IPS-11a (cell line): Measurements from ENCODE around the gene OSCP1.

ENCODE experiments used
- H3K4me3 ChIP-seq: one replicate; pipeline ENCODE4 v1.5.1; 2013; ENCODE audit warnings: low read depth, low read length, control low read depth

The OSCP1 gene

DNA sequence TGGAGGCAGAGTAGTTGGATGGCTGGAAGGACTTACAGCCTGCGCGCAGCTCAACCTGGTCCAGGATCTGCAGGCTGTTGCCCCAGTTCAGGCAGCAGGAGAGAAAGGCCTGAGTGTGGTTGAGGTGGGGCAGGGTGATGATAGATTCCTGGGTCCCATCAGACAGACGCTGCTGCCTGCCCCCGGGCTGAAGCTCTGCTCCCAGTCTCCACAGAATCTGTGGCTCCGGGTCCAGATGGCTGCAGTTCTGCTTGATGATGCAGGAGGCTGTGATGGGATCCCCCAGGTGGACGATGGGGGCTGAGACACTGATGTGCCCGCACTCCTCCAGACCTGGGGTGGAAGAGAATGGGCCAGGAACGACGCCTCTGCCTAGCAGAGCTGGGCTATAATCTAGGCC is 25.1 kb upstream of the OSCP1 start:
- H3K4me3 ChIP-seq, result no peak overlapping the region

- no peak overlapping the region for H3K4me3 ChIP-seq
These were observed 22.4 kb upstream of the OSCP1 start for GRCh38 chr1:36472656-36473055.

GRCh38 chr1:36471830-36472641 is 21.8 kb upstream of the OSCP1 start:
- no peak overlapping the region for H3K4me3 ChIP-seq

DNA sequence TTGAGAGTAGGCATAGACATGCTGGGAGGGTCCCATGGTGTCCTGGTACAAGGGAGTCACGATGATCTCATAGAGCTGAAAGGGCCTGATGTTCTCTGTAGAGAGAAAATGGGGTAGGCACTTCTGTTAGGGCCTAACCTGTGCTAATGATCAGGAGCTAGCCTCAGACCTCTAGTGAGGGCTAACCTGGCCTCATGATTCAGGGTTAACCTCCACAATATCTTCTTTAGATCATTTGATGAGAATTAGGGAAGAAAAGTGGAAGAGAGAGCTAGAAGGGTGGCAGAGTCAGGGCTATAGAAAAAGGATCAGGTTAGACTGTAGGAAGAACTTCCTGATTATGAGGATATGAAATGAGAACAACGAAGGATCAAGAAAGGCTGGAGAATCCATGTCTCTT is 18.9 kb upstream of the OSCP1 start:
- H3K4me3 ChIP-seq, result no peak overlapping the region

DNA sequence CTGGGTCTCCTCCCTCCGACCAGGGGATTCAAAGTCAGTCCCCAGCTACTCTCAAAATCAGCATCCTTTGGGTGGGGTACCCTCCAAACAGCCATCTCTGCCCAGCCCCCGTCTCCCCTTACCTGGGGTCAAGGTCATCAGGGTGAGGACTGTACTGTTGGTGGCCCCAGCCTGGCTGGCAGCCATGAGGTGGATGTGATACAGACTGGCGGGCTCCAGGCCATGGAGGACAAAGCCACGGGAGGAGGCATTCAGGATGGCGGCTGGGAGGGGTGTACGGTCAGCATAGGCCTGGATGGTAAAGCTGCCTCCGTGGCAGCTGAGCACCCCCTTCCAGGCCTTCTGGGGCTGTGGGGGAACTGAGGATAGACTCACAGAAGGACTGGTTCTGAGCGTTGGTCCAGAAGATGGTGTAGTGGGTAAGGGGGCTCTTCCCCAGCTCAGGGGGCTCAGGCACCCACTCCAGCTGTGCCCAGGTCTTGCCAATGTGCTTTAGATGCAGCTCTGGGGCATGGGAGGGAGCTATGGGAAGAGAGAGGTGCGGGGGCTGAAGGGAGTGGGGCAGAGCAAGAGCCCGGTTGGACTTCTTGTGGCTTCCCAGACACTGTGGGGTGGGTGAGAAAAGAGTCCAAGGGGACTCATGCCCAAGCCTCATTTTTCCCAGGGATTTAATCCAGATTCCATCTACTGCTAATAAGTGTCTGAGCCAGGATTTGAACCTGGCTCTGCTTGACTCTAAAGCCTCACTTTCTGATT is 17.6 kb upstream of the OSCP1 start:
- no peak overlapping the region for H3K4me3 ChIP-seq

DNA sequence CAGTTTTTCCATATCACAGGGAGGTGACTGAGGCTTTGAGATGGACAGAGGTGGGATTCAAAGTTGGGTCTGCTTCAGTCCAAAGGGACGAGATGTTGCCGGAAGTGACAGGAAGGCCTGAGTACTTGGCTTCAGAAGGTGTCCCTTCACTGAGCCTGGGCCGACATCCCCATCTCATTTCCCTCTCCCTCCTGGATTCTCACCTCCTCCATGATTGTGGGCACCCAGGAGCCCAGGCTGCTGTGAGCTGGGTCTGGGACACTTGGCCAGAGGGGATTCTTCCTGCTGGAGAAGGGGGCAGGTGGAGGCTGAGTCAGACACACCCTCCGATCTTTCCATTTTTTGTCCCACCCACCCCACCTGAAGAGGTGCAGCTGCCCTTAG is 16.8 kb upstream of the OSCP1 start:
- no peak overlapping the region for H3K4me3 ChIP-seq

- no peak overlapping the region for H3K4me3 ChIP-seq
These were observed 16.2 kb upstream of the OSCP1 start for GRCh38 chr1:36466370-36467026.

DNA sequence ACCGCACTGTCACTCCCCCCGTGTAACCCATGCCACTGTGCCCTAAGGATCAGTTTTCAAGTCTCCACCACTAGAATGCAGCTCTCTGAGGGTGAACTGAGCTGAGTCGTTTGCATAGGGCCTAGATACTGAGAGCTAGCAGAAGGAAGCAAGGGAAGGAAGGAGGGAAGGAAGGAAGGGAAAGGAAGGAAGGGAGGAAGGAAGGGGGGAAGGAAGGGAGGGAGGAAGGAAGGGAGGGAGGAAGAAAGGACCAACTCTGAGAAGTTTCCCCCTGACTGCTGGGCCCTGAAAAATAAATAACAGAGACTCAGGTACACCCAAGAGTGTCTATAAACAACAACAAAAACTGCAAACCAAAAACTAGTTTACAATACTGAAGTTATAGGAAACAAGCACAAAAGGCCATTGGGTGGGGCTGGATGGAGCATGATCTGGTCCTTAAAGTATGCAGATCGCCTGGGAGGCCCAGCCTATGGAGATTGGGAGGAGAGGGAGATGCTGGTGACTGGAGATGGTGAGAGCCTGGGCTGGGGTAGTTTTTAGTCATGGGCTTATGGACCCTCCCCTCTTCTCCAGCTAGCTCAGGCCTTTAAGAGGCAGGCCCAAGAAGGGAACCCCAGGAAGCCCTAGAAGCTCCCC is 15.6 kb upstream of the OSCP1 start:
- H3K4me3 ChIP-seq, result no peak overlapping the region

GRCh38 chr1:36464605-36465393 is 14.5 kb upstream of the OSCP1 start:
- H3K4me3 ChIP-seq, result peak overlapping the region; percentile 81

- peak within 1 kb of the TSS; percentile 81 for H3K4me3 ChIP-seq
These were observed 13.8 kb upstream of the OSCP1 start, which contains the start of gene MRPS15 for GRCh38 chr1:36463803-36464604. MRPS15 (minus strand) TSS chr1:36464384; CDS start chr1:36464275, 109 bp downstream.

- H3K4me3 ChIP-seq, result peak overlapping the region; percentile 81
These were observed 13.2 kb upstream of the OSCP1 start for GRCh38 chr1:36463463-36463802.

- H3K4me3 ChIP-seq, result no peak overlapping the region
These were observed 8.7 kb upstream of the OSCP1 start for GRCh38 chr1:36458910-36459309.

GRCh38 chr1:36457691-36458090 is 7.4 kb upstream of the OSCP1 start:
- H3K4me3 ChIP-seq, result no peak overlapping the region

GRCh38 chr1:36456391-36456928 is 6.2 kb upstream of the OSCP1 start:
- H3K4me3 ChIP-seq, result no peak overlapping the region

DNA sequence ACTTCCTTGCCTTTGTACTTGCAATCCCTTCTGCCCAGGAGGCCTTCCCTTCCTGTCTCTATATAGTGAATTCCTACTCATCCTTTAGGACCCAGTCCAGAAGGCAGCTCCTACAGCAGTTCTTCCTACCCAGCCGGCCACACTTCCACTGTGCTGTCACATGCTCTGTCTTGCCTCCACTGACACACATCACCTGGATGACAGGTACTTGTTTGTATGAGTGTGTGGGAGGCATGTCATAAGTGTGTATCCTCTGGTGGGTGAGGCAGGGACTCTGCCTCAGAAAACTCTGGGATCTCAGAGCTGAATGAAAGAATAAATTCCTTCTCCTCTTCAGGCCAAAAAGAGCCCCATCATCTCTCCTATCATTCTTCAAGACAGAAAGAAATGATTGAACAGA is 5.1 kb upstream of the OSCP1 start:
- H3K4me3 ChIP-seq, result no peak overlapping the region

DNA sequence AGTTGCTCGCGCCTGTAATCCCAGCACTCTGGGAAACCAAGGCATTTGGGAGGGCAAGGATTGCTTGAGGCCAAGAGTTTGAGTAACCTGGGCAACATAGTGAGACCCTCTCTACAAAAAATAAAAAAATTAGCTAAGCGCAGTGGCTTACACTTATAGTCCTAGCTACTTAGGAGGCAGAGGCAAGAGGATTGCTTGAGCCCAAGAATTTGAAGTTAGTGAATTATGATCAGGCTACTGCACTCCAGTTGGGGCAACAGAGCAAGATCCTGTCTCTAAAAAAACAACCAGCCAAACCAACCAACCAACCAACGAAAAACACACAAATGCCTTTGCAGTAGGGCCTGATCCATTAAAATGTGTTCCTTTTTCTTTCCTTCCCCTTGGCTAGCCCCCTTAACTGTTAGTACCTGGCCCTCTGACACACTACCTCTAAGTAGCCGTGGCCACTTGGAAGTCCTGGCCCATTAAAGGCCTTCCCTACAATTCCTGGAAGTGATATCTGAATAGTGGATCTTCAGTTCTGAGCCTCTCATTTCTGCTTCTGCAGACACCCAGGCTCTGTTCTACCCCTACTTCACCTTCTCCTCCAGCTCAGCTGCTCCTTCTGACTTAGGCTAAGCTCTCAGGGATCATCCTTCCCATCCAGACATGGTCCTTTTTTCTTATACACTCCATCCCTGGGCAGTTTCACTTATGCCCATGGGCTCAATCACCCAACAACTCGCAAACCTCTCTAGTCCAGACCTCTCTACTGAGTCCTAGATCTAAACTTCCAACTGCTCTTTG is 3.5 kb upstream of the OSCP1 start:
- no peak overlapping the region for H3K4me3 ChIP-seq

DNA sequence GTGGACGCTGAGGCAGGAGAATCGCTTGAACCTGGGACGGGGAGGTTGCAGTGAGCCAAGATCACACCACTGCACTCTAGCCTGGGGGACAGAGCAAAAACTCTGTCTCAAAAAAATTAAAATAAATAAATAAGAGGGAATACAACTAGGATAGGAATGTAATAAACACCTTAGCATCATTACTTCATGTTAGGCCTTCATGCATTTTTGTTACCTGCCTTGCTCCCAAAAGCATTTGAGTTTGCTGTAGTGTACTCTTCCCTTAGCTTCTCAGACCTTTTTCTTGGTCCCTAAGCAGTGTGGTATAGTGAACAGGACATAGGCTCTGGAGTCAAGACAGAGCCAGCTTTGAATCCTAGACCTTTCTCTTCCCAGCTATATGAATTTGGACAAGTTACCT is 2.8 kb upstream of the OSCP1 start:
- no peak overlapping the region for H3K4me3 ChIP-seq

- peak overlapping the region; percentile 53 for H3K4me3 ChIP-seq
These were observed 661 bp upstream of the OSCP1 start for GRCh38 chr1:36450919-36451305.
